Neuronal stem cell (in vitro differentiated cells): ENCODE measurements around the gene FAM219A.
A peak's percentile ranks its signal among the peaks of the same experiment; 100 is the strongest.
"Not testable (repeated sequence)": the region's sequence is repeated elsewhere in the genome, so short reads cannot be mapped to it uniquely, and the experiment has no call there.

Experiments used
- DNase-seq: peaks from one replicate; pipeline ENCODE4 v3.0.0-alpha.2; 2013; ENCODE audit warnings: low spot score
- H2AFZ ChIP-seq: one replicate; pipeline ENCODE4 v1.6.1; 2013; ENCODE audit warnings: mild to moderate bottlenecking, low read length, inconsistent platforms
- H2AK5ac ChIP-seq: 2 replicates; pipeline ENCODE4 v1.6.1; 2013; ENCODE audit warnings: low read depth, mild to moderate bottlenecking, inconsistent platforms, low read length, moderate library complexity, mixed read lengths
- H2BK120ac ChIP-seq: 2 replicates; pipeline ENCODE4 v1.6.1; 2013; ENCODE audit warnings: low read depth, mild to moderate bottlenecking, inconsistent platforms, low read length, moderate library complexity, mixed read lengths
- H2BK12ac ChIP-seq: one replicate; pipeline ENCODE4 v1.6.1; 2013; ENCODE audit warnings: low read length, inconsistent platforms
- H2BK15ac ChIP-seq: 2 replicates; pipeline ENCODE4 v1.6.1; 2013; ENCODE audit warnings: mild to moderate bottlenecking, low read length, inconsistent platforms, mixed read lengths
- H2BK5ac ChIP-seq: one replicate; pipeline ENCODE4 v1.6.1; 2013; ENCODE audit warnings: inconsistent platforms, mild to moderate bottlenecking, low read length, moderate library complexity
- H3K14ac ChIP-seq: one replicate; pipeline ENCODE4 v1.6.1; 2013; ENCODE audit warnings: low read length, inconsistent platforms
- H3K18ac ChIP-seq: 2 replicates; pipeline ENCODE4 v1.6.1; 2013; ENCODE audit warnings: low read length, inconsistent platforms
- H3K23ac ChIP-seq: 2 replicates; pipeline ENCODE4 v1.6.1; 2013; ENCODE audit warnings: low read depth, mild to moderate bottlenecking, mixed read lengths, low read length, inconsistent platforms; ENCODE audit not compliant: poor library complexity
- H3K27ac ChIP-seq: replicated peaks from 3 replicates; pipeline ENCODE4 v1.5.1; 2013; ENCODE audit warnings: low read length, inconsistent platforms
- H3K27me3 ChIP-seq, 3 experiments: 2 replicates each; pipeline ENCODE4 v1.6.1; 2013; ENCODE audit warnings: low read length in 3 of 3, mild to moderate bottlenecking in 2 of 3, inconsistent platforms in 1 of 3, low read depth in 1 of 3, mixed read lengths in 1 of 3, moderate library complexity in 1 of 3; ENCODE audit not compliant: control insufficient read depth in 3 of 3, insufficient read depth in 3 of 3
- H3K36me3 ChIP-seq, 2 donors: replicated peaks in 1 of 2; 2 replicates each; pipeline ENCODE4 v1.6.1; 2013; ENCODE audit warnings: low read length in 2 of 2; ENCODE audit not compliant: control insufficient read depth in 2 of 2, insufficient read depth in 2 of 2
- H3K4ac ChIP-seq: 2 replicates; pipeline ENCODE4 v1.6.1; 2013; ENCODE audit warnings: inconsistent platforms, mild to moderate bottlenecking, low read length, moderate library complexity
- H3K4me1 ChIP-seq, 2 donors: 1 replicate in 1 of 2; 2 replicates in 1 of 2; pipeline ENCODE4 v1.6.1; 2013; ENCODE audit warnings: low read length in 2 of 2, low read depth in 1 of 2; ENCODE audit not compliant: control insufficient read depth in 2 of 2, insufficient read depth in 1 of 2
- H3K4me2 ChIP-seq: one replicate; pipeline ENCODE4 v1.6.1; 2013; ENCODE audit warnings: mild to moderate bottlenecking, low read length, inconsistent platforms; ENCODE audit not compliant: insufficient read depth, poor library complexity, severe bottlenecking
- H3K4me3 ChIP-seq, 2 donors: 2 replicates each; pipeline ENCODE4 v1.5.1; 2013; ENCODE audit warnings: low read length in 2 of 2, mild to moderate bottlenecking in 2 of 2, inconsistent platforms in 1 of 2, moderate library complexity in 1 of 2
- H3K79me1 ChIP-seq: one replicate; pipeline ENCODE4 v1.6.1; 2013; ENCODE audit warnings: low read depth, mild to moderate bottlenecking, inconsistent platforms, low read length, moderate library complexity
- H3K9ac ChIP-seq: one replicate; pipeline ENCODE4 v1.6.1; 2013; ENCODE audit warnings: mild to moderate bottlenecking, low read depth, low read length, inconsistent platforms; ENCODE audit not compliant: poor library complexity
- H3K9me3 ChIP-seq, 2 donors: replicated peaks in 1 of 2; 2 replicates each; pipeline versions ENCODE3 to v1.6.1; 2013; ENCODE audit warnings: low read length in 2 of 2, mild to moderate bottlenecking in 2 of 2, inconsistent platforms in 1 of 2, low read depth in 1 of 2, mixed read lengths in 1 of 2, moderate library complexity in 1 of 2; ENCODE audit not compliant: control insufficient read depth in 2 of 2, insufficient read depth in 1 of 2
- H4K8ac ChIP-seq: one replicate; pipeline ENCODE4 v1.6.1; 2013; ENCODE audit warnings: low read depth, mild to moderate bottlenecking, inconsistent platforms, low read length, moderate library complexity
- H4K91ac ChIP-seq: one replicate; pipeline ENCODE4 v1.6.1; 2013; ENCODE audit warnings: low read length, low read depth, mild to moderate bottlenecking, inconsistent platforms; ENCODE audit not compliant: poor library complexity
- WGBS, 2 donors: extraction: QIAGEN DNeasy Blood & Tissue Kit; methylation state at CpG; one replicate each; pipeline ENCODE4 v1.1.7; 2013; ENCODE audit warnings: missing lambda C conversion rate in 2 of 2, mixed read lengths in 1 of 2; ENCODE audit not compliant: insufficient read length in 2 of 2, insufficient replicate concordance in 1 of 2; ENCODE audit errors: extremely low coverage in 2 of 2; 5-methylcytosine and 5-hydroxymethylcytosine counted together

Gene FAM219A

DNA sequence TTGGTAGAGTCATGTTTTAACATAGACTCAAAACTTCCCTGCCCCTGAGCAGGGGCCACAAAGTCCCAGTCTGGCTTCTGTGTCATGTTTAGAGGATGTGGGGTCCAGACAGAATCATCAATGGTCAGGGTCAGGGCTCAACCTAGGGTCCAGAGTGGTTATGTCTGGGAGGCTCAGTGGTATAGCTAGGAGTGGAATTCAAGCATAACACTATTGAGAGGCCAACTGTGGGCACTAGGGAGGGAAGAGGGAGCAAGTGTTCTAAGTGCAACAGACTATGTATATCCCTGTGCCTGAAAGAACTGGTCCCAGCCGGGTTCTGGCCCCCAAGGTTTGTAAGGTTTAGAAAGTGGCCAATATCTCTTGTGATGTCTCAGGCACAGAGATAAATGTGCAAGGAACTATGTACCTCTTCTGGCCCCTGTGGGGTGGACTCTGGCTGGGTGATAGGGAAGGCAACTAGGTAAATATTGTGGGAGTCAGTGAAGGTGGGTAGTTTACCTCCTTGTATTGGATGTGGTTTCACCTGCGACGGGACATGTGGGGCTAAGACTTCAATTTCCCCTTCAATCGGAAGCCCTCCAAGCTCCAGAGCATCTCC, 95.7 kb downstream of the FAM219A start:
- Histone ChIP-seq H3K4me2 (no peak overlapping the region), H2AFZ (peak overlapping the region; percentile 88), H3K36me3 (no peaks in the 10 kb centered on the region), H3K27me3 (no peaks in the 10 kb centered on the region), H4K8ac (no peak overlapping the region), H2BK15ac (no peak overlapping the region), H2AK5ac (no peak overlapping the region), H3K4me3 (no peak overlapping the region), H2BK120ac (no peak overlapping the region), H3K4me1 (peaks cover 19 to 20% of the 10 kb centered on the region in 2 donors), H3K18ac (no peak overlapping the region), H2BK5ac (no peak overlapping the region), H3K27ac (no peak overlapping the region), H3K4ac (no peak overlapping the region), H4K91ac (no peak overlapping the region), H3K79me1 (no peaks in the 10 kb centered on the region), H3K14ac (no peak overlapping the region), H3K9me3 (peaks cover 0 to 12% of the 10 kb centered on the region in 2 donors), H3K23ac (no peak overlapping the region), H3K9ac (no peak overlapping the region), H2BK12ac (no peak overlapping the region)
- no peak for DNase-seq
- WGBS, 2 donors, result no CpG with 5 or more reads among the region's 4 CpGs

DNA sequence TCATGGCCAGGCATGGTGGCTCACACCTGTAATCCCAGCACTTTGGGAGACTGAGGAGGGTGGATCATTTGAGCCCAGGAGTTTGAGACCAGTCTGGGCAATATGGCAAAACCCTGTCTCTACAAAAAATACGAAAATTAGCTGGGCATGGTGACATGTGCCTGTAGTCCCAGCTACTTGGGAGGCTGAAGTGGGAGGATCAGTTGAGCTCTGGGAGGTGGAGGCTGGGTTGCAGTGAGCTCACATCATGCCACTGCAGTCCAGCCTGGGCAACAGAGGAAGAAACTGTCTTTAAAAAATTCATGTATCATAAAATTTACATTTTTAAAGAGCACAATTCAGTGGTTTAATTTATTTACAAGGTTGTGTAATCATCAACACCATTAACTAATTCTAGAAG, 105.4 kb downstream of the FAM219A start:
- H2AK5ac ChIP-seq, H3K9me3 ChIP-seq, H3K36me3 ChIP-seq, H3K18ac ChIP-seq, H4K8ac ChIP-seq, H2AFZ ChIP-seq, H3K4me2 ChIP-seq, H3K9ac ChIP-seq, H3K14ac ChIP-seq, H2BK12ac ChIP-seq, H3K23ac ChIP-seq, H3K27ac ChIP-seq, H4K91ac ChIP-seq, H2BK5ac ChIP-seq, H2BK15ac ChIP-seq, H3K79me1 ChIP-seq, H3K4ac ChIP-seq, H3K4me1 ChIP-seq, H3K4me3 ChIP-seq, DNase-seq, H2BK120ac ChIP-seq, H3K27me3 ChIP-seq: not testable (repeated sequence)
- WGBS, 2 donors, result no CpG with 5 or more reads among the region's 1 CpG

- not testable (repeated sequence) for H3K4me1 ChIP-seq, H2BK5ac ChIP-seq, H3K18ac ChIP-seq, H3K4me3 ChIP-seq, H2AFZ ChIP-seq, H2BK120ac ChIP-seq, H3K23ac ChIP-seq, DNase-seq, H2AK5ac ChIP-seq, H3K14ac ChIP-seq, H4K8ac ChIP-seq, H2BK12ac ChIP-seq, H3K9ac ChIP-seq, H3K79me1 ChIP-seq, H3K27me3 ChIP-seq, H2BK15ac ChIP-seq, H3K4me2 ChIP-seq, H4K91ac ChIP-seq, H3K9me3 ChIP-seq, H3K36me3 ChIP-seq, H3K4ac ChIP-seq, H3K27ac ChIP-seq
- no CpG with 5 or more reads among the region's 7 CpGs for WGBS, 2 donors
Observed at GRCh38 chr9:34352122-34352652, 106.2 kb downstream of the FAM219A start.

DNA sequence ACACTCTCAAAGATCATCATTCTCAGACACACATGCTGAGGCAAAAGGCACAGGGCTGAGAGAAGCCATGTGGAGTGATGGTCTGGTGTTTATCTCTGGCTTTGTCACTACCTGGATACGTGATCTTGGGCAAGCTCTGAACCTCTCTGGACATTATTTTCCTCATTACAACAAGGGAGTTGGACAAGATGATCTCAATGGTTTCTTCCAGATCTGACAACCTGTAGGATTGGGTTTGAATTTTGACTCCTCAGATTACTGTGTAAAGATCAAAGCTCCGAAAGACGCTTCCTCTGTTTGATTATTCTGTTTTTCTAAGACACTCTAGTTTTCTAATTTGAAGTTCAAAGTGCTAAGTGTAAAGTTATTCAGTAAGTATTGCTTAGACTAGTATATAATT, 109.0 kb downstream of the FAM219A start:
- H3K4me1 ChIP-seq, result no peaks in the 10 kb centered on the region
- no peak overlapping the region for H3K14ac ChIP-seq
- no peak overlapping the region for H4K91ac ChIP-seq
- no peak overlapping the region for H3K4ac ChIP-seq
- no peak overlapping the region for H2BK12ac ChIP-seq
- H4K8ac ChIP-seq, result no peak overlapping the region
- H2BK15ac ChIP-seq, result no peak overlapping the region
- H3K9ac ChIP-seq, result no peak overlapping the region
- H3K27ac ChIP-seq, result no peak overlapping the region
- peaks cover 0 to 4% of the 10 kb centered on the region in 2 donors for H3K36me3 ChIP-seq
- H3K4me3 ChIP-seq, result no peak overlapping the region
- H3K4me2 ChIP-seq, result no peak overlapping the region
- WGBS, 2 donors, result no CpG with 5 or more reads among the region's 3 CpGs
- H2BK5ac ChIP-seq, result no peak overlapping the region
- H3K23ac ChIP-seq, result no peak overlapping the region
- H2AK5ac ChIP-seq, result no peak overlapping the region
- no peak overlapping the region for H2BK120ac ChIP-seq
- no peaks in the 10 kb centered on the region for H3K9me3 ChIP-seq
- H3K27me3 ChIP-seq, result no peaks in the 10 kb centered on the region
- no peak for DNase-seq
- peaks cover 3% of the 10 kb centered on the region for H3K79me1 ChIP-seq
- H2AFZ ChIP-seq, result no peak overlapping the region
- no peak overlapping the region for H3K18ac ChIP-seq
